ENCODE data around the gene REXO1. TPM values are rescaled to one million over a fixed set of nuclear protein-coding genes. Genes with fewer than 3 reads are reported as not detected.
"Not testable (repeated sequence)": the region's sequence is repeated elsewhere in the genome, so short reads cannot be mapped to it uniquely, and the experiment has no call there.

REXO1 gene
- total RNA-seq, 1 experiment from 2014 or later: 52.1 TPM

DNA sequence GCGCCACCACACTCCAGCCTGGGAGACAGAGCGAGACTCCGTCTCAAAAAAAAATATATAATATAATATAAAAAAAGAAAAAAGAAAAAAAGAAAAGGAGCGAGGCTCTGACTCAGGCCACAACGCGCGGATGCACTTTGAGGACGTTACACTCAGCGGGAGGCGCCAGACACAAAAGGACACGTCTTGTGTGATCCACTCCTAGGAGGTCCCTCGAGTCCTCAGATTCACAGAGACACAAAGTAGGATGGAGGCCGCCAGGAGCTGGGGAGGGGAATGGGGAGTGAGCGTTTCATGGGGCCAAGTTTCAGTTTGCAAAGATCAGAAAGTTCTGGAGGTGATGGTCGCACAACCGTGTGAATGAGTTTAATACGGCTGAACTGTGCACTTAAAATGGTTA, 45.5 kb upstream of the REXO1 start:
- intact Hi-C loops (cut with micrococcal nuclease; ENCODE audit: unreplicated experiment): no loop called here
- CTCF ChIA-PET: no interaction called here
- Histone ChIP-seq H3K36me3 (ENCODE audit: control insufficient read depth, insufficient read depth, low read length) (no peaks in the 10 kb centered on the region), H3K27me3 (ENCODE audit: control insufficient read depth, insufficient read depth, low read length) (no peaks in the 10 kb centered on the region), H3K4me1 (ENCODE audit: control insufficient read depth, insufficient read depth, low read length) (peaks cover 3% of the 10 kb centered on the region; the same call in 1 of the 2 replicates), H3K9me3 (ENCODE audit: control insufficient read depth, insufficient read depth, low read depth, low read length) (no peaks in the 10 kb centered on the region), H3K27ac (ENCODE audit: low read length) (no peak overlapping the region), H3K4me3 (ENCODE audit: low read depth in 2 of 2, low read length in 2 of 2) (no peak overlapping the region)
- no TSS peak for BruUV-seq (replicated peaks)
- ATAC-seq (no peak), DNase-seq (ENCODE audit: low read depth, low spot score) (no peak)
- POLR2A ChIA-PET: no interaction called here
- TF ChIP-seq SIN3A (IDR thresholded peaks at IDR 0.05; ENCODE audit: borderline replicate concordance, insufficient read depth, low read depth, low read length): no peak
- in situ Hi-C loops (cut with HindIII; ENCODE audit: low pct_unique_long_range_greater_than_20kb, low sequenced_read_pairs): no loop called here

GRCh38 chr19:1889907-1890306, 41.6 kb upstream of the REXO1 start:
- ATAC-seq (no peak), DNase-seq (ENCODE audit: low read depth, low spot score) (no peak)
- Histone ChIP-seq H3K4me3 (ENCODE audit: low read depth in 2 of 2, low read length in 2 of 2) (no peak overlapping the region), H3K36me3 (ENCODE audit: control insufficient read depth, insufficient read depth, low read length) (peaks cover under 1% of the 10 kb centered on the region; the same call in 1 of the 2 replicates), H3K27me3 (ENCODE audit: control insufficient read depth, insufficient read depth, low read length) (no peaks in the 10 kb centered on the region), H3K9me3 (ENCODE audit: control insufficient read depth, insufficient read depth, low read depth, low read length) (no peaks in the 10 kb centered on the region), H3K4me1 (ENCODE audit: control insufficient read depth, insufficient read depth, low read length) (no peaks in the 10 kb centered on the region), H3K27ac (ENCODE audit: low read length) (no peak overlapping the region)
- TF ChIP-seq, protein P1, sequence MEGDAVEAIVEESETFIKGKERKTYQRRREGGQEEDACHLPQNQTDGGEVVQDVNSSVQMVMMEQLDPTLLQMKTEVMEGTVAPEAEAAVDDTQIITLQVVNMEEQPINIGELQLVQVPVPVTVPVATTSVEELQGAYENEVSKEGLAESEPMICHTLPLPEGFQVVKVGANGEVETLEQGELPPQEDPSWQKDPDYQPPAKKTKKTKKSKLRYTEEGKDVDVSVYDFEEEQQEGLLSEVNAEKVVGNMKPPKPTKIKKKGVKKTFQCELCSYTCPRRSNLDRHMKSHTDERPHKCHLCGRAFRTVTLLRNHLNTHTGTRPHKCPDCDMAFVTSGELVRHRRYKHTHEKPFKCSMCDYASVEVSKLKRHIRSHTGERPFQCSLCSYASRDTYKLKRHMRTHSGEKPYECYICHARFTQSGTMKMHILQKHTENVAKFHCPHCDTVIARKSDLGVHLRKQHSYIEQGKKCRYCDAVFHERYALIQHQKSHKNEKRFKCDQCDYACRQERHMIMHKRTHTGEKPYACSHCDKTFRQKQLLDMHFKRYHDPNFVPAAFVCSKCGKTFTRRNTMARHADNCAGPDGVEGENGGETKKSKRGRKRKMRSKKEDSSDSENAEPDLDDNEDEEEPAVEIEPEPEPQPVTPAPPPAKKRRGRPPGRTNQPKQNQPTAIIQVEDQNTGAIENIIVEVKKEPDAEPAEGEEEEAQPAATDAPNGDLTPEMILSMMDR (IDR thresholded peaks at IDR 0.05): no peak
- TF ChIP-seq, protein P2, sequence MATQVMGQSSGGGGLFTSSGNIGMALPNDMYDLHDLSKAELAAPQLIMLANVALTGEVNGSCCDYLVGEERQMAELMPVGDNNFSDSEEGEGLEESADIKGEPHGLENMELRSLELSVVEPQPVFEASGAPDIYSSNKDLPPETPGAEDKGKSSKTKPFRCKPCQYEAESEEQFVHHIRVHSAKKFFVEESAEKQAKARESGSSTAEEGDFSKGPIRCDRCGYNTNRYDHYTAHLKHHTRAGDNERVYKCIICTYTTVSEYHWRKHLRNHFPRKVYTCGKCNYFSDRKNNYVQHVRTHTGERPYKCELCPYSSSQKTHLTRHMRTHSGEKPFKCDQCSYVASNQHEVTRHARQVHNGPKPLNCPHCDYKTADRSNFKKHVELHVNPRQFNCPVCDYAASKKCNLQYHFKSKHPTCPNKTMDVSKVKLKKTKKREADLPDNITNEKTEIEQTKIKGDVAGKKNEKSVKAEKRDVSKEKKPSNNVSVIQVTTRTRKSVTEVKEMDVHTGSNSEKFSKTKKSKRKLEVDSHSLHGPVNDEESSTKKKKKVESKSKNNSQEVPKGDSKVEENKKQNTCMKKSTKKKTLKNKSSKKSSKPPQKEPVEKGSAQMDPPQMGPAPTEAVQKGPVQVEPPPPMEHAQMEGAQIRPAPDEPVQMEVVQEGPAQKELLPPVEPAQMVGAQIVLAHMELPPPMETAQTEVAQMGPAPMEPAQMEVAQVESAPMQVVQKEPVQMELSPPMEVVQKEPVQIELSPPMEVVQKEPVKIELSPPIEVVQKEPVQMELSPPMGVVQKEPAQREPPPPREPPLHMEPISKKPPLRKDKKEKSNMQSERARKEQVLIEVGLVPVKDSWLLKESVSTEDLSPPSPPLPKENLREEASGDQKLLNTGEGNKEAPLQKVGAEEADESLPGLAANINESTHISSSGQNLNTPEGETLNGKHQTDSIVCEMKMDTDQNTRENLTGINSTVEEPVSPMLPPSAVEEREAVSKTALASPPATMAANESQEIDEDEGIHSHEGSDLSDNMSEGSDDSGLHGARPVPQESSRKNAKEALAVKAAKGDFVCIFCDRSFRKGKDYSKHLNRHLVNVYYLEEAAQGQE (IDR thresholded peaks at IDR 0.05; ENCODE audit: insufficient read depth in 1 of 2, low read depth in 2 of 2, low read length in 1 of 2): no peak
- no peak for TF ChIP-seq POLR2AphosphoS5 (IDR thresholded peaks at IDR 0.05; ENCODE audit: low read depth, low read length)
- no peak for TF ChIP-seq TCF7L2 (IDR thresholded peaks at IDR 0.05; ENCODE audit: low read depth, low read length)
- TF ChIP-seq SIN3A (IDR thresholded peaks at IDR 0.05; ENCODE audit: borderline replicate concordance, insufficient read depth, low read depth, low read length): no peak
- POLR2A ChIA-PET: no interaction called here
- in situ Hi-C loops (cut with HindIII; ENCODE audit: low pct_unique_long_range_greater_than_20kb, low sequenced_read_pairs): no loop called here
- intact Hi-C loops (cut with micrococcal nuclease; ENCODE audit: unreplicated experiment): no loop called here
- BruUV-seq (replicated peaks): no TSS peak
- CTCF ChIA-PET: no interaction called here

GRCh38 chr19:1888385-1888784, 40.1 kb upstream of the REXO1 start:
- ATAC-seq (no peak), DNase-seq (ENCODE audit: low read depth, low spot score) (no peak)
- Histone ChIP-seq H3K27me3 (ENCODE audit: control insufficient read depth, insufficient read depth, low read length) (no peaks in the 10 kb centered on the region), H3K4me1 (ENCODE audit: control insufficient read depth, insufficient read depth, low read length) (peaks cover 10% of the 10 kb centered on the region), H3K4me3 (ENCODE audit: low read depth in 2 of 2, low read length in 2 of 2) (no peak overlapping the region), H3K27ac (ENCODE audit: low read length) (no peak overlapping the region), H3K36me3 (ENCODE audit: control insufficient read depth, insufficient read depth, low read length) (peaks cover 4% of the 10 kb centered on the region; the same call in 1 of the 2 replicates), H3K9me3 (ENCODE audit: control insufficient read depth, insufficient read depth, low read depth, low read length) (no peaks in the 10 kb centered on the region)
- ChIA-PET CTCF (no interaction called here), POLR2A (no interaction called here)
- no TSS peak for BruUV-seq (replicated peaks)
- in situ Hi-C loops (cut with HindIII; ENCODE audit: low pct_unique_long_range_greater_than_20kb, low sequenced_read_pairs): no loop called here
- TF ChIP-seq SIN3A (IDR thresholded peaks at IDR 0.05; ENCODE audit: borderline replicate concordance, insufficient read depth, low read depth, low read length) (no peak), TCF7L2 (IDR thresholded peaks at IDR 0.05; ENCODE audit: low read depth, low read length) (no peak)
- TF ChIP-seq, protein P1 (IDR thresholded peaks at IDR 0.05): no peak
- TF ChIP-seq, protein P2 (IDR thresholded peaks at IDR 0.05; ENCODE audit: insufficient read depth in 1 of 2, low read depth in 2 of 2, low read length in 1 of 2): no peak
- intact Hi-C loops (cut with micrococcal nuclease; ENCODE audit: unreplicated experiment): no loop called here

- CTCF ChIA-PET; BruUV-seq (replicated peaks); ATAC-seq; DNase-seq (ENCODE audit: low read depth, low spot score); H3K36me3 ChIP-seq (ENCODE audit: control insufficient read depth, insufficient read depth, low read length); intact Hi-C loops (cut with micrococcal nuclease; ENCODE audit: unreplicated experiment); H3K27ac ChIP-seq (ENCODE audit: low read length); POLR2A ChIA-PET; H3K9me3 ChIP-seq (ENCODE audit: control insufficient read depth, insufficient read depth, low read depth, low read length); H3K4me3 ChIP-seq (ENCODE audit: low read depth in 2 of 2, low read length in 2 of 2); in situ Hi-C loops (cut with HindIII; ENCODE audit: low pct_unique_long_range_greater_than_20kb, low sequenced_read_pairs); H3K27me3 ChIP-seq (ENCODE audit: control insufficient read depth, insufficient read depth, low read length): not testable (repeated sequence)
- peaks cover 22% of the 10 kb centered on the region for H3K4me1 ChIP-seq (ENCODE audit: control insufficient read depth, insufficient read depth, low read length)
These were observed 38.1 kb upstream of the REXO1 start for GRCh38 chr19:1886360-1886759.

Measured in Panc1 (cell line).